GM12874 (cell line): ENCODE data around the gene OLFML2A.

ENCODE experiments used
- TF ChIP-seq, protein P1 (sequence below): IDR thresholded peaks from 2 replicates; pipeline ENCODE4 v1.5.1; 2011; ENCODE audit warnings: low read depth, mild to moderate bottlenecking, control low read depth, low read length, moderate library complexity; ENCODE audit not compliant: insufficient read depth

Gene OLFML2A

DNA sequence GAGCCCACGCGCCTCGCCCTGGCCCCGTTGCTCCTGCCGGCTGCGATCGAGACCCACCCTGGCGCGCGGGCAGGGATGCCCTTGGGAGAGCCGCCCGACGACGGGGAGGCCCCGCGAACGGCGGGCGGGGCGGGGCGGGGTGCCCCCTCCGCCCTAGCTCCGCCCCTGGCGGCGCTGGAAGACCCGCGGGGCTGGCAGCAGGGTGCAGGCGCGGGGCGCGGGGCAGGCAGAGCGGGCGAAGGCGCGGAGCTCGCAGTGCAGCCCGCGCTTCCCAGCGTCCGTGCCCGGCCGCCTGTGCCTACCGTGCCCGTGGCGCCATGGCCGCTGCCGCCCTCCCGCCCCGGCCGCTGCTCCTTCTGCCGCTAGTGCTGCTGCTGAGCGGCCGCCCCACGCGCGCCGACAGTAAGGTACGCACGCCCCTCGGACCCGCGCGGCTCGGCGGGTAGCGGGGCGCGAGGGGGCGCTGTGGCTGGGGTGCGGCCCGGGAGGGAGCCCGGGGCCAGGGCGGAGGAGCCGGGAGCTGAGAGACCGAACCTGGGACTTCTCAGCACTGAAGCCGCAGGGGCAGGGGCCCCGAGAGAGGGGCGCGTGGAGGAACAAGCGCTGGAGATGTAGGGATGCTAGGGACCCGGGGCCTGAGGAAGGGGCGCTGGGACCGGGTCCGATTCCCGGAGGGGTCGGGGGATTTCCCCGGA, at the start of gene OLFML2A:
TSS of gene OLFML2A (plus strand) at position 180 of the 695 bp plus-strand sequence. CDS start at position 318, 138 bp downstream.
- TF ChIP-seq, protein P1, sequence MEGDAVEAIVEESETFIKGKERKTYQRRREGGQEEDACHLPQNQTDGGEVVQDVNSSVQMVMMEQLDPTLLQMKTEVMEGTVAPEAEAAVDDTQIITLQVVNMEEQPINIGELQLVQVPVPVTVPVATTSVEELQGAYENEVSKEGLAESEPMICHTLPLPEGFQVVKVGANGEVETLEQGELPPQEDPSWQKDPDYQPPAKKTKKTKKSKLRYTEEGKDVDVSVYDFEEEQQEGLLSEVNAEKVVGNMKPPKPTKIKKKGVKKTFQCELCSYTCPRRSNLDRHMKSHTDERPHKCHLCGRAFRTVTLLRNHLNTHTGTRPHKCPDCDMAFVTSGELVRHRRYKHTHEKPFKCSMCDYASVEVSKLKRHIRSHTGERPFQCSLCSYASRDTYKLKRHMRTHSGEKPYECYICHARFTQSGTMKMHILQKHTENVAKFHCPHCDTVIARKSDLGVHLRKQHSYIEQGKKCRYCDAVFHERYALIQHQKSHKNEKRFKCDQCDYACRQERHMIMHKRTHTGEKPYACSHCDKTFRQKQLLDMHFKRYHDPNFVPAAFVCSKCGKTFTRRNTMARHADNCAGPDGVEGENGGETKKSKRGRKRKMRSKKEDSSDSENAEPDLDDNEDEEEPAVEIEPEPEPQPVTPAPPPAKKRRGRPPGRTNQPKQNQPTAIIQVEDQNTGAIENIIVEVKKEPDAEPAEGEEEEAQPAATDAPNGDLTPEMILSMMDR = peak; percentile 35; the same call in 1 of the 2 replicates

DNA sequence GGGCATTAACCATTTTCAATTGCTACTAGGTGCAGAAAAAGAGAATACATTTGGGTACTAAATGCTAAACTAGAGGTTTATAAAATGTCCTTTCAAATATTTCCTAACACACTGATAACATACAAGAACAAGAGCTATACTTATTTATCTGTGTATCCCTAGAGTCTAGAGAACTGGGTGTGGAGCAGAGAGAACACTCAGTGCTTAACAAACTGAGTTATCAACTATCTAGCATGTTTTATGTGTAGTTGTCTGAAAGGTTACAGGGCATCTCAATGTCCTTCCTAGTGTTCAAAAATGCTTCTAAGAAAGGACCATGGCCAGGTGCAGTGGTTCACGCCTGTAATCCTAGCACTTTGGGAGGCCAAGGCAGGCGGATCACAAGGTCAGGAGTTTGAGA, 46.2 kb upstream of the OLFML2A start:
- TF ChIP-seq, protein P1 = no peak

DNA sequence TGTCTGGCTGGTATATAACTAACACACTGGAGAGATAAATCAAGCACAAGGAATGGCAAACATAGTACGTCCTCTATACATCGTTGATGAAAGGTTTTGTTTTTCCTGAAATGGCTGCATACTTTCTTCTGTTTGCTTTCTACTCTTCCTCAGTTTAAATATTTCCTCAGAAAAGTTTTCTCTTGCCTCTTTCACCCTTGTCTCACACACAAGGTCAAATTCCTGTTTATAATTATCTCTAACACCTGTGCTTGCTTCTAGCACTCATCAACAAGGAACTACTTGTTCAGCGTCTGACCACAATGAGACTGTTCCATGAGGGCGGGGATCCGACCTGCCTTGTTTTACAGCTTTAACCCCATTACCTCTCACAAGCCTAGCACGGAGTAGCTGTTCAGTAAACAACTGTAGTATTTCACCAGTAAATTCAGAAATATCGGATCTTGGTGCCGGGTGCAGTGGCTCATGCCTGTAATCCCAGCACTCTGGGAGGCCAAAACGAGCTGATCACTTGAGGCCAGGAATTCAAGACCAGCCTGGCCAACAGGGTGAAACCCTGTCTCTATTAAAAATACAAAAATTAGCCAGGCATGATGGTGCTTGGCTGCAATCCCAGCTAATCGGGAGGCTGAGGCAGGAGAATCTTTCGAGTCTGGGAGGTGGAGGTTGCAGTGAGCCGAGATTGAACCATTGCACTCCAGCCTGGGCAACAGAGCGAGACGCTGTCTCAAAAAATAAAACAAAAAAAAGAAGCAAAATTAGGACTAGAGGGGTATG, 42.8 kb upstream of the OLFML2A start:
- TF ChIP-seq, protein P1 = no peak

DNA sequence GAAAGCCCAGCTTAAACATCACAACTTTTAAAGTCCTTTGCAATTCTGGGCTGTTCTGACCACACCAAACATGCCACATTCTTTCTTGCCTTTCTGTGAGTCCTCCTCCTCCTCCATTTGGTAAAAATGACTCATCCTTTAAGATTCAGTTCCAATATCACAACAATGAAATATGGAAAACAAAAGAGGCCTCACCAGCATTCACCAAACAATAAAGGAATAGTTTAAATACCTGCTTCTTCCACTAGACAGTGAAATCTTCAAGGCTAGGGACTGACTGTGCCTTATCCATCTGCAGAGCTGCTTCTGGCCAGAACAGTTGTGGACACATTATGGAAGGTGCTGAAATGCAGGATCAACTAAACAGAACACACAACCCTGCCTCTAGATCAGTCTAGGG, 41.8 kb upstream of the OLFML2A start:
- TF ChIP-seq, protein P1 = no peak

DNA sequence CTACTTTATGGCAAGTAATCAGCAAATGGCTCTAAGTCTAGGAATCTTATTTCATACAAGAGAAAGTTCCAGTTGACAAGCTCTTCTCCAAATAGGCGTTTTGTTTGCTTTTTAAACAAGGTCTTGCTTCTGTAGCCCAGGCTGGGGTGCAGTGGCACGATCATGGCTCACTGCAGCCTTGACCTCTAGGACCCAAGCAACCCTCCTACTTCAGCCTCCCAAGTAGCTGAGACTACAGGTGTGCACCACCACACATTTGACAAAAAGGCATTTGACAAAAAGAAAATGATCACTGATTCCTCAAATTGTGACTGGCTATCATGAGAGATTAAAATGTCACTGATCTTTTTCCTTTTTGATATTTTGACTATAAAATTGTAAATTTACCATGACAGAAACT, 37.6 kb upstream of the OLFML2A start:
- TF ChIP-seq, protein P1 = no peak

DNA sequence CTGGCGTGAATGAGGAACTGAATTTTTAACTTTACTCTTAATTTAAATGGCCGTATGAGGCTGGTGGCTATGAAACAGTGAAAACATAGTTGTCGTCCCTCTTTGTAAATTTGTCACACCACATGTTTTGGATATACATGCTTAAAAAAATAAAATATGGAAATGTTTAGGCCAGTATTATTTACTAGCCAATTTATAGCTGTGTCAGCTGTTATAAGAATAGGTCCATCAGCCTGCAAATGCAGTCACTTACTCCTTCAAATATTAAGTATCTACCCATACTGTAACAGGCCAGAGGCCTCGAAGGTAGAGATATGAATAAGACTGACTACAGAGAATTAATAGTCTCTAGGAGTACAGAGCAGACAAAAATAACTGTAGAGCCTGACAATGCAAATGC, 35.8 kb upstream of the OLFML2A start:
- TF ChIP-seq, protein P1 = no peak

DNA sequence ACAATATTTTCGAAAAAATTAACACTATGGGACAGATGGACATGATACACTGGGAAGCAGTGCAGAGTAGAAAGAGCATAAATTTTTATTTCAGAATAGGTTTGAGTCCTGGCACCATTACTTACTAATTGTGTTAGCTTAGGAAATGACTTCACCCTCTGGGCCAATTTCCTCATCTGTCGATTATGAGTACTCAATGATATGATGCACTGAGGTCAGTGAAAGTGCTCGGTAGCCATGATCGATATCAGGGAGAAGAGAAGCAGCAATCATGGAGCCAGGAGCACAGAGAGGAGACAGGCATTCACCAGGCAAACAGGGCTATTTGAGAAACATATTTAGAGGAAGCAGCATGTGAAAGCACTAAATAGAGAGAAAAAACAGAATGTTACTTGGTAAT, 35.3 kb upstream of the OLFML2A start:
- TF ChIP-seq, protein P1 = no peak
